GM12875 (cell line): ENCODE data around the gene MCTP1.
"Not testable (repeated sequence)": the region's sequence is repeated elsewhere in the genome, so short reads cannot be mapped to it uniquely, and the experiment has no call there.

Source experiments
- H3K4me3 ChIP-seq: one replicate; pipeline ENCODE4 v1.5.1; 2011; ENCODE audit warnings: low read depth, low read length, control low read depth
- CTCF ChIP-seq: IDR thresholded peaks from 2 replicates; pipeline ENCODE4 v1.5.1; 2011; ENCODE audit warnings: low read depth, mild to moderate bottlenecking, control low read depth, inconsistent platforms, low read length, moderate library complexity, borderline replicate concordance; ENCODE audit not compliant: insufficient read depth

The MCTP1 gene

GRCh38 chr5:95020345-95020744 lies 264.5 kb downstream of the MCTP1 start:
- TF ChIP-seq CTCF: no peak
- H3K4me3 ChIP-seq: no peak overlapping the region

GRCh38 chr5:95018946-95019345 lies 265.9 kb downstream of the MCTP1 start:
- TF ChIP-seq CTCF: no peak
- H3K4me3 ChIP-seq: no peak overlapping the region

- no peak overlapping the region for H3K4me3 ChIP-seq
- no peak for TF ChIP-seq CTCF
Measured at GRCh38 chr5:95018511-95018910, 266.4 kb downstream of the MCTP1 start.

- TF ChIP-seq CTCF: no peak
- H3K4me3 ChIP-seq: no peak overlapping the region
Measured at GRCh38 chr5:95009812-95010211, 275.1 kb downstream of the MCTP1 start.

GRCh38 chr5:95007921-95008597 lies 276.8 kb downstream of the MCTP1 start:
- no peak for TF ChIP-seq CTCF
- no peak overlapping the region for H3K4me3 ChIP-seq

GRCh38 chr5:95005811-95006210 lies 279.1 kb downstream of the MCTP1 start:
- no peak overlapping the region for H3K4me3 ChIP-seq
- TF ChIP-seq CTCF: no peak

- TF ChIP-seq CTCF: no peak
- H3K4me3 ChIP-seq: no peak overlapping the region
Measured at GRCh38 chr5:94998670-94999069, 286.2 kb downstream of the MCTP1 start.

- H3K4me3 ChIP-seq: not testable (repeated sequence)
Measured at GRCh38 chr5:94994537-94994936, 290.4 kb downstream of the MCTP1 start.
